Naive B cell (primary cell): ENCODE results near the gene ARHGAP22. TPM values are rescaled to one million over a fixed set of nuclear protein-coding genes. Genes with fewer than 3 reads are reported as not detected.

Experiments used
- ATAC-seq, 2 donors: fragments of 150-1000 bp; cut with Tn5 transposase; 2 replicates each; pipeline ENCODE4 v1.10.0; 2021; ENCODE audit warnings: low read depth in 2 of 2, mild to moderate bottlenecking in 2 of 2, moderate library complexity in 2 of 2
- DNase-seq: peaks from one replicate; pipeline ENCODE4 v3.0.0; 2022
- H3K27ac Mint-ChIP-seq, 6 donors: one replicate each; pipeline ENCODE4 v1.8.0; 2020 to 2022; ENCODE audit warnings: mild to moderate bottlenecking in 6 of 6, mixed read lengths in 6 of 6, moderate library complexity in 5 of 6, inconsistent platforms in 2 of 6
- H3K27me3 Mint-ChIP-seq, 3 donors: one replicate each; pipeline ENCODE4 v1.8.0; 2021 to 2022; ENCODE audit warnings: mixed read lengths in 3 of 3, mild to moderate bottlenecking in 1 of 3
- H3K36me3 Mint-ChIP-seq, 2 donors: one replicate each; pipeline ENCODE4 v1.8.0; 2020 to 2022; ENCODE audit warnings: mixed read lengths in 2 of 2, inconsistent platforms in 1 of 2, mild to moderate bottlenecking in 1 of 2
- H3K4me1 Mint-ChIP-seq, 3 donors: one replicate each; pipeline ENCODE4 v1.8.0; 2020 to 2022; ENCODE audit warnings: mixed read lengths in 3 of 3, inconsistent platforms in 1 of 3, mild to moderate bottlenecking in 1 of 3, moderate library complexity in 1 of 3
- H3K4me3 Mint-ChIP-seq, 8 donors: one replicate each; pipeline ENCODE4 v1.8.0; 2020 to 2022; ENCODE audit warnings: mild to moderate bottlenecking in 8 of 8, mixed read lengths in 8 of 8, moderate library complexity in 8 of 8, inconsistent platforms in 2 of 8
- H3K9me3 Mint-ChIP-seq, 7 donors: one replicate each; pipeline ENCODE4 v1.8.0; 2020 to 2022; ENCODE audit warnings: mixed read lengths in 7 of 7, mild to moderate bottlenecking in 5 of 7, inconsistent platforms in 2 of 7, moderate library complexity in 1 of 7
- polyA plus RNA-seq, 6 donors: library from polyadenylated mRNA; unstranded; fragments of 300-500 nt; fragmentation: Illumina TruSeq; gene quantifications; one replicate each; pipeline ENCODE4 v1.2.3, GENCODE V29; 2021; ENCODE audit warnings: low read depth in 6 of 6

The ARHGAP22 gene
- polyA plus RNA-seq, 6 donors from 2014 or later: 2.8 to 9.2 (median 5.8) TPM

DNA sequence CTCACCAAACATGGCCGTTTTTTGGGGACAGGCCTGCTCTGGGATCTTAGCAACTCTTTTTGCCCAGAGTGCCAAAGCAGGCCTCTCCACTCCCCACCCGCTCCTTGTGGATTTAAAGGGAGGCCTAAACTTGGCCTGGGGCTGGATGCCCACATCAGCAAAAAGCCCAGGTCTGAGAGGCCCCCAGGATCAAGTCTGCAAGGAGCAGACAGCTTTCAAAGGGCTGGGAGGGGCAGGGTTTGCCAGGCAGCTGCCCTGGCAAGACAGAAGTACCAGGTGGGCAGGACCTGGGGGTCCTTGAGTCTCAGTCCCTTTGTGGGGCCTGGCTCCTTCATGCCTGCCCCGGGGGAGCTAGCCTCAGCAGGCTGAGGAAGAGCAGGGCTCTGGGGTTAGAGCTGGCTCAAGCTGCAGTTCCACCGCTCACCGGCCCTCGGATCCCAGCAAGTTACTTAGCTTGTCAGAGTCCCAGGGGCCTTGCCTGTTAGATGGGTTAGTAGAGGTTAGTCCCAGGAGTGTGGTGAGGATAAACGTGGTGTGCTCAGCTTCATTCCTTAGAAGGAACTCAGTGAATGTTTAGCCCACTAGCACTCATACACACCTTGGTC is 56.2 kb downstream of the ARHGAP22 start:
- H3K4me1 Mint-ChIP-seq: peaks cover 7 to 18% (median 13%) of the 10 kb centered on the region in 3 donors
- H3K27me3 Mint-ChIP-seq: peaks cover 9 to 11% (median 10%) of the 10 kb centered on the region in 3 donors
- ATAC-seq (no peak), DNase-seq (no peak)
- no peak overlapping the region for H3K4me3 Mint-ChIP-seq
- H3K9me3 Mint-ChIP-seq: no peaks in the 10 kb centered on the region
- no peak overlapping the region for H3K27ac Mint-ChIP-seq
- H3K36me3 Mint-ChIP-seq: no peaks in the 10 kb centered on the region

DNA sequence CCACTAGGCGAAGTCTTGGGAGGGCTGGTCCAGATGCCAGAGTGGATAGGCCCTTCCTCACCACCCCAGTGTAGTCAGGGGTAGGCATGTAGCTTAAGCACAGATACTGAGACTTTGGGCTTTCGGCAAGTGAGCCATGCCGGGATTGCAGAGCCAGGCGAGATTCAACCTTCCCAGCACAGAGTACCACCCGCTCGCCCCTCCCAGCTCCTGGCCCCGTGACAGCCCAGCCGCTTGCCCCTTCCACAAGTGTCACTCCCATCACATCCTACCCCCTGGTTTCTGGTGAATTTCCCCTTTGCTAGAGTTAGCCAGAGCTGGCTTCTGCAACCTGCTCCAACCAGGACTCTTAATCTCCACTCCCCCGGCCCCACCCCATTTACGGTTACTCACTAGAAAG is 56.9 kb downstream of the ARHGAP22 start:
- peaks cover 9 to 11% (median 10%) of the 10 kb centered on the region in 3 donors for H3K27me3 Mint-ChIP-seq

GRCh38 chr10:48547061-48547895 is 57.6 kb downstream of the ARHGAP22 start:
- no peaks in the 10 kb centered on the region for H3K36me3 Mint-ChIP-seq
- peaks cover 9 to 15% (median 10%) of the 10 kb centered on the region in 3 donors for H3K27me3 Mint-ChIP-seq
- ATAC-seq: no peak
- no peaks in the 10 kb centered on the region for H3K9me3 Mint-ChIP-seq
- no peak overlapping the region for H3K27ac Mint-ChIP-seq
- no peak overlapping the region for H3K4me3 Mint-ChIP-seq
- DNase-seq: no peak
- peaks cover 1 to 8% (median 7%) of the 10 kb centered on the region in 3 donors for H3K4me1 Mint-ChIP-seq

More for the DNA sequence above, 56.9 kb downstream of the ARHGAP22 start:
- Mint-ChIP-seq H3K36me3 (no peaks in the 10 kb centered on the region), H3K4me3 (no peak overlapping the region), H3K27ac (peak overlapping the region in 1 of 6 donors; percentile 58), H3K4me1 (peaks cover 7 to 15% (median 13%) of the 10 kb centered on the region in 3 donors), H3K9me3 (no peaks in the 10 kb centered on the region)
- DNase-seq (no peak), ATAC-seq (no peak)

GRCh38 chr10:48545462-48546145 is 59.3 kb downstream of the ARHGAP22 start:
- no peaks in the 10 kb centered on the region for H3K4me1 Mint-ChIP-seq
- H3K27me3 Mint-ChIP-seq: peaks cover 6 to 24% (median 9%) of the 10 kb centered on the region in 3 donors
- no peak overlapping the region for H3K27ac Mint-ChIP-seq
- H3K9me3 Mint-ChIP-seq: no peaks in the 10 kb centered on the region
- ATAC-seq (no peak), DNase-seq (no peak)
- no peaks in the 10 kb centered on the region for H3K36me3 Mint-ChIP-seq
- no peak overlapping the region for H3K4me3 Mint-ChIP-seq

GRCh38 chr10:48543182-48543844 is 61.6 kb downstream of the ARHGAP22 start:
- Mint-ChIP-seq H3K27me3 (peaks cover 0 to 19% (median 2%) of the 10 kb centered on the region in 3 donors), H3K27ac (no peak overlapping the region), H3K4me3 (no peak overlapping the region), H3K9me3 (no peaks in the 10 kb centered on the region), H3K4me1 (no peaks in the 10 kb centered on the region), H3K36me3 (no peaks in the 10 kb centered on the region)
- ATAC-seq: no peak
- DNase-seq: no peak

- H3K27me3 Mint-ChIP-seq: peaks cover 0 to 18% (median 7%) of the 10 kb centered on the region in 3 donors
- H3K36me3 Mint-ChIP-seq: no peaks in the 10 kb centered on the region
- no peak for ATAC-seq
- no peak for DNase-seq
- H3K4me3 Mint-ChIP-seq: no peak overlapping the region
- H3K27ac Mint-ChIP-seq: no peak overlapping the region
- no peaks in the 10 kb centered on the region for H3K4me1 Mint-ChIP-seq
- no peaks in the 10 kb centered on the region for H3K9me3 Mint-ChIP-seq
These were observed 62.2 kb downstream of the ARHGAP22 start for GRCh38 chr10:48542471-48543181.

DNA sequence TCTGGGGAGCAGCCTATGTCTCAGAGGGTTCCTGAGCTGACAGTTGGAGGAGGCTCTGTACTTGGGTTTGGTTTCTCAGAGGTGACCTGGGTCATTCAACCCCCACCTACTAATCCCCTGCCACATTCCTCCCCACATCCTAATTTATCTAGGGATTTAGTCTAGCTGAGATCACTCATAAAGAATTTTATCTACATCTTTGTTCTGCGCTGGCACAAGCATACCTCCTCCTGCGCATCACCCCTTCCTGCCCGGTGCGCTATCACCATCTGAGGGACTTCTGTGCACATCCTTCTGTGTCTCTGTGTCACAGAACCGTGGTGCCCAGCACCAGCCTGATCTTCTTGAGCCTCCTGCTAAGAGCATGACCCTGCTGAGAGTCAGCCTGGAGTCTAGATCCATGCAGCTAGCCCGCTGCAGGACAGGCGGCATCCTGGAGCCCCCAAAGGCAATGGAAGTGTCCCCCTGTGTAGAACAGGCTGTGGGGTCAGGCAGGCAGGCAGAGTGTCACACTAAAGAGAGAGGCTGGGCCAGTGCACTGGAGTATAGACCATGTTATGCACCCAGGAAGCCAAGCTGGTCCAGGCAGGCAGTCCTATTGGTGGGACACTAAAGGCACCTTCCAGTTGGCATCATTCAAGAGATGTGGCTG is 63.6 kb downstream of the ARHGAP22 start:
- Mint-ChIP-seq H3K27ac (no peak overlapping the region), H3K27me3 (peaks cover 0 to 18% (median 7%) of the 10 kb centered on the region in 3 donors), H3K9me3 (no peaks in the 10 kb centered on the region), H3K36me3 (no peaks in the 10 kb centered on the region), H3K4me3 (no peak overlapping the region), H3K4me1 (no peaks in the 10 kb centered on the region)
- no peak for DNase-seq
- no peak for ATAC-seq

DNA sequence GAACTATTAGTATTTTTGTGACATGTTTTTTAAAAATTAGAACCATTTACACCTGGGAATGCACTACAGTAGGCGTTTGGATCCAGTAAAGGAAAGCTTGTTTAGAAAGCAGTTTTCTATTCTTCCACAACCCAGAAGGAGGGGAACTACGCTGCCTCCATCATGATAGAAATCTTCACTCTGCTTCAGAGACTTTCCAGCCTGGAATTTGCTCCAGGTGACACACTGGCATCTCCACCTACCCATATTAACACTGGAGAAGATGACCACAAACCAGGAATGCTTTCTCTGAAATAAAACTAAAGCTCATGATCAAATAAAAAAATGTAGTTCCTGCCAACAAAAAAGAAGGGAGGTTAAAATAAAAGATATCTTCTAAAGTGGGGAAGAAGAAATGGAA is 66.3 kb downstream of the ARHGAP22 start:
- H3K9me3 Mint-ChIP-seq: peaks cover 0 to 1% (median 0%) of the 10 kb centered on the region in 7 donors
- no peaks in the 10 kb centered on the region for H3K36me3 Mint-ChIP-seq
- DNase-seq (no peak), ATAC-seq (no peak)
- H3K4me3 Mint-ChIP-seq: no peak overlapping the region
- H3K4me1 Mint-ChIP-seq: no peaks in the 10 kb centered on the region
- peak overlapping the region in 1 of 6 donors; percentile 76 for H3K27ac Mint-ChIP-seq
- peaks cover 0 to 18% (median 7%) of the 10 kb centered on the region in 3 donors for H3K27me3 Mint-ChIP-seq

GRCh38 chr10:48536916-48537890 is 67.7 kb downstream of the ARHGAP22 start:
- Mint-ChIP-seq H3K4me1 (no peaks in the 10 kb centered on the region), H3K27ac (peak overlapping the region in 1 of 6 donors; percentile 59)
- ATAC-seq: no peak

GRCh38 chr10:48536156-48536500 is 68.7 kb downstream of the ARHGAP22 start:
- H3K4me3 Mint-ChIP-seq: no peak overlapping the region
- peaks cover 0 to 7% (median 5%) of the 10 kb centered on the region in 3 donors for H3K27me3 Mint-ChIP-seq
- H3K4me1 Mint-ChIP-seq: no peaks in the 10 kb centered on the region
- no peak overlapping the region for H3K27ac Mint-ChIP-seq
- DNase-seq (no peak), ATAC-seq (no peak)
- H3K9me3 Mint-ChIP-seq: peaks cover 0 to 8% (median 1%) of the 10 kb centered on the region in 7 donors
- H3K36me3 Mint-ChIP-seq: no peaks in the 10 kb centered on the region

More at GRCh38 chr10:48536916-48537890, 67.7 kb downstream of the ARHGAP22 start:
- no peak for DNase-seq
- H3K36me3 Mint-ChIP-seq: no peaks in the 10 kb centered on the region
- peaks cover 0 to 13% (median 7%) of the 10 kb centered on the region in 3 donors for H3K27me3 Mint-ChIP-seq
- no peak overlapping the region for H3K4me3 Mint-ChIP-seq
- H3K9me3 Mint-ChIP-seq: peaks cover 0 to 8% (median 1%) of the 10 kb centered on the region in 7 donors

- Mint-ChIP-seq H3K4me3 (peak overlapping the region in 1 of 8 donors; percentile 22), H3K4me1 (no peaks in the 10 kb centered on the region), H3K9me3 (peaks cover 0 to 8% (median 1%) of the 10 kb centered on the region in 7 donors), H3K36me3 (no peaks in the 10 kb centered on the region), H3K27ac (no peak overlapping the region), H3K27me3 (peaks cover 0 to 7% (median 5%) of the 10 kb centered on the region in 3 donors)
- ATAC-seq (no peak), DNase-seq (no peak)
These were observed 69.3 kb downstream of the ARHGAP22 start for GRCh38 chr10:48535416-48536155.
